IMR-90 (cell line): ENCODE results near the gene TMTC2. TPM values are rescaled to one million over a fixed set of nuclear protein-coding genes. Genes with fewer than 3 reads are reported as not detected.

Experiments used
- microRNA-seq, 2 experiments: library from miRNA; stranded (forward) in 1 of 2; unstranded in 1 of 2; fragments of 10-50 nt in 1 of 2; fragments of <30 nt in 1 of 2; gene quantifications in 1 of 2; microRNA quantifications in 1 of 2; one replicate each; pipeline versions ENCODE3 to v1.1.0; 2013 to 2020; ENCODE audit not compliant: insufficient read depth in 1 of 2, insufficient read length in 1 of 2, unreplicated experiment in 1 of 2
- polyA plus RNA-seq, 3 experiments: library from polyadenylated mRNA; depleted of rRNA; stranded (reverse); fragments of >200 nt; gene quantifications; 2 replicates each; pipeline ENCODE4 v1.2.3, GENCODE V29; 2012; ENCODE audit warnings: low replicate concordance in 1 of 3
- small RNA-seq, 5 experiments: library from RNA; depleted of rRNA; stranded (forward); fragments of <200 nt; gene quantifications; one replicate each; pipeline ENCODE3, GENCODE V24; 2012
- total RNA-seq: library from RNA; depleted of rRNA; stranded (reverse); fragments of >200 nt; gene quantifications from 2 replicates; pipeline ENCODE4 v1.2.3, GENCODE V29; 2012

Gene TMTC2
- total and polyA plus RNA-seq, 2 of the 4 experiments (the other 2 are of a cell fraction), result 0.56 to 1.4 TPM

Small RNA genes lying within 50 kb of the gene (microRNA-seq; reads per million reads assigned to microRNA genes)
- not detected for gene RNU6-977P (ENCODE audit: insufficient read depth, insufficient read length)

Small RNA genes lying within 50 kb of the gene (small RNA-seq; reads per million reads assigned to genes)
- 0 reads per million in 5 experiments for gene RNU6-977P
